HepG2 (cell line): ENCODE data around the gene ADAMTS14.

Experiments
- EP300 ChIP-seq, 3 experiments: sonication (generic) in 1 of 3; formaldehyde crosslinking in 1 of 3; IDR thresholded peaks; 2 replicates each; pipeline versions ENCODE4 v1.5.1 to v1.6.1; 2011 to 2020; ENCODE audit warnings: low read depth in 2 of 3, low read length in 2 of 3, borderline replicate concordance in 1 of 3, improper control_type of control experiment in 1 of 3, mild to moderate bottlenecking in 1 of 3, missing genetic modification reagents in 1 of 3, moderate library complexity in 1 of 3
- FOXA1 ChIP-seq, 2 experiments: fragments of 450-650 bp in 1 of 2; sonication (generic) in 1 of 2; formaldehyde crosslinking in 1 of 2; IDR thresholded peaks; 2 replicates each; pipeline versions ENCODE4 v1.4.0 to v1.6.1; 2016 to 2020; ENCODE audit warnings: missing genetic modification reagents in 1 of 2
- FOXK2 ChIP-seq: fragments of 450-650 bp; IDR thresholded peaks from 2 replicates; pipeline ENCODE4 v1.6.1; 2016
- HDAC6 ChIP-seq: fragments of 200-600 bp; sonication (generic); IDR thresholded peaks from 2 replicates; pipeline ENCODE4 v1.7.0; 2017; ENCODE audit warnings: mild to moderate bottlenecking, antibody characterized with exemption, low read length, low read depth
- HIVEP1 ChIP-seq: sonication (generic); formaldehyde crosslinking; IDR thresholded peaks from 2 replicates; pipeline ENCODE4 v1.4.0; 2020; ENCODE audit warnings: mild to moderate bottlenecking, missing genetic modification reagents
- NFRKB ChIP-seq: fragments of 450-650 bp; IDR thresholded peaks from 2 replicates; pipeline ENCODE4 v1.6.1; 2017
- RFX5 ChIP-seq: IDR thresholded peaks from 2 replicates; pipeline ENCODE4 v1.6.1; 2011; ENCODE audit warnings: low read depth, low read length, improper control_type of control experiment
- SALL2 ChIP-seq: sonication (generic); formaldehyde crosslinking; IDR thresholded peaks from 2 replicates; pipeline ENCODE4 v1.8.1; 2023; ENCODE audit warnings: mild to moderate bottlenecking, missing genetic modification reagents, inconsistent platforms
- SMC3 ChIP-seq: IDR thresholded peaks from 2 replicates; pipeline ENCODE4 v1.6.1; 2011; ENCODE audit warnings: low read length, improper control_type of control experiment
- SPEN ChIP-seq: sonication (generic); formaldehyde crosslinking; IDR thresholded peaks from 2 replicates; pipeline ENCODE4 v1.5.1; 2020; ENCODE audit warnings: low read depth, mild to moderate bottlenecking, missing genetic modification reagents
- TCF12 ChIP-seq, 2 experiments: fragments of 450-650 bp in 1 of 2; sonication (generic) in 1 of 2; formaldehyde crosslinking in 1 of 2; IDR thresholded peaks; 2 replicates each; pipeline versions ENCODE4 v1.6.1 to v1.8.0; 2017 to 2022; ENCODE audit warnings: antibody characterized with exemption in 1 of 2, mild to moderate bottlenecking in 1 of 2, missing genetic modification reagents in 1 of 2, moderate library complexity in 1 of 2
- ZBTB7A ChIP-seq: sonication (generic); formaldehyde crosslinking; IDR thresholded peaks from 2 replicates; pipeline ENCODE4 v1.8.0; 2022; ENCODE audit warnings: mild to moderate bottlenecking, missing genetic modification reagents
- TF ChIP-seq, protein P1 (sequence below): sonication (generic); formaldehyde crosslinking; IDR thresholded peaks from 2 replicates; pipeline ENCODE4 v1.5.1; 2020; ENCODE audit warnings: mild to moderate bottlenecking, missing genetic modification reagents, moderate library complexity
- TF ChIP-seq, protein P2 (sequence below): sonication (generic); formaldehyde crosslinking; IDR thresholded peaks from 2 replicates; pipeline ENCODE4 v1.5.0; 2020; ENCODE audit warnings: mild to moderate bottlenecking, missing genetic modification reagents, borderline replicate concordance

DNA sequence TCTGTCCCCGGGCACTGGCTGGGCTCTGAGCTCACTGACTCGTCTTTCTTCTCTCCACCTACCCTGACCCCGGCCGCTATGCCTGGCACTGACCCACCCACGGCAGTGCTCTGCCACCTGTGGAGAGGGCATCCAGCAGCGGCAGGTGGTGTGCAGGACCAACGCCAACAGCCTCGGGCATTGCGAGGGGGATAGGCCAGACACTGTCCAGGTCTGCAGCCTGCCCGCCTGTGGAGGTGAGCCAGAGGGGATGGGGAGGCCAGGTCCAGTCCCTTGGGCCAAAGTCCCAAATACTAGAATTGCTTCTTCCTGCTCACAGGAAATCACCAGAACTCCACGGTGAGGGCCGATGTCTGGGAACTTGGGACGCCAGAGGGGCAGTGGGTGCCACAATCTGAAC, 85.5 kb downstream of the ADAMTS14 start:
- TF ChIP-seq, protein P1, sequence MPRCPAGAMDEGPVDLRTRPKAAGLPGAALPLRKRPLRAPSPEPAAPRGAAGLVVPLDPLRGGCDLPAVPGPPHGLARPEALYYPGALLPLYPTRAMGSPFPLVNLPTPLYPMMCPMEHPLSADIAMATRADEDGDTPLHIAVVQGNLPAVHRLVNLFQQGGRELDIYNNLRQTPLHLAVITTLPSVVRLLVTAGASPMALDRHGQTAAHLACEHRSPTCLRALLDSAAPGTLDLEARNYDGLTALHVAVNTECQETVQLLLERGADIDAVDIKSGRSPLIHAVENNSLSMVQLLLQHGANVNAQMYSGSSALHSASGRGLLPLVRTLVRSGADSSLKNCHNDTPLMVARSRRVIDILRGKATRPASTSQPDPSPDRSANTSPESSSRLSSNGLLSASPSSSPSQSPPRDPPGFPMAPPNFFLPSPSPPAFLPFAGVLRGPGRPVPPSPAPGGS, result no peak
- TF ChIP-seq TCF12 (IDR thresholded peaks at IDR 0.05) (no peak), TCF12 (CRISPR knock-in tag; IDR thresholded peaks at IDR 0.05) (no peak), HIVEP1 (no peak), SMC3 (no peak), FOXA1 (IDR thresholded peaks at IDR 0.05) (no peak), FOXA1 (CRISPR knock-in tag; IDR thresholded peaks at IDR 0.05) (no peak), NFRKB (no peak), SALL2 (CRISPR knock-in tag) (no peak), FOXK2 (no peak), RFX5 (no peak), HDAC6 (no peak), ZBTB7A (CRISPR knock-in tag) (no peak), EP300 (IDR thresholded peaks at IDR 0.05; ENCODE audit: low read depth in 2 of 2, low read length in 2 of 2) (no peak), EP300 (CRISPR knock-in tag; IDR thresholded peaks at IDR 0.05; ENCODE audit: borderline replicate concordance) (no peak), SPEN (CRISPR knock-in tag) (no peak)
- TF ChIP-seq, protein P2, sequence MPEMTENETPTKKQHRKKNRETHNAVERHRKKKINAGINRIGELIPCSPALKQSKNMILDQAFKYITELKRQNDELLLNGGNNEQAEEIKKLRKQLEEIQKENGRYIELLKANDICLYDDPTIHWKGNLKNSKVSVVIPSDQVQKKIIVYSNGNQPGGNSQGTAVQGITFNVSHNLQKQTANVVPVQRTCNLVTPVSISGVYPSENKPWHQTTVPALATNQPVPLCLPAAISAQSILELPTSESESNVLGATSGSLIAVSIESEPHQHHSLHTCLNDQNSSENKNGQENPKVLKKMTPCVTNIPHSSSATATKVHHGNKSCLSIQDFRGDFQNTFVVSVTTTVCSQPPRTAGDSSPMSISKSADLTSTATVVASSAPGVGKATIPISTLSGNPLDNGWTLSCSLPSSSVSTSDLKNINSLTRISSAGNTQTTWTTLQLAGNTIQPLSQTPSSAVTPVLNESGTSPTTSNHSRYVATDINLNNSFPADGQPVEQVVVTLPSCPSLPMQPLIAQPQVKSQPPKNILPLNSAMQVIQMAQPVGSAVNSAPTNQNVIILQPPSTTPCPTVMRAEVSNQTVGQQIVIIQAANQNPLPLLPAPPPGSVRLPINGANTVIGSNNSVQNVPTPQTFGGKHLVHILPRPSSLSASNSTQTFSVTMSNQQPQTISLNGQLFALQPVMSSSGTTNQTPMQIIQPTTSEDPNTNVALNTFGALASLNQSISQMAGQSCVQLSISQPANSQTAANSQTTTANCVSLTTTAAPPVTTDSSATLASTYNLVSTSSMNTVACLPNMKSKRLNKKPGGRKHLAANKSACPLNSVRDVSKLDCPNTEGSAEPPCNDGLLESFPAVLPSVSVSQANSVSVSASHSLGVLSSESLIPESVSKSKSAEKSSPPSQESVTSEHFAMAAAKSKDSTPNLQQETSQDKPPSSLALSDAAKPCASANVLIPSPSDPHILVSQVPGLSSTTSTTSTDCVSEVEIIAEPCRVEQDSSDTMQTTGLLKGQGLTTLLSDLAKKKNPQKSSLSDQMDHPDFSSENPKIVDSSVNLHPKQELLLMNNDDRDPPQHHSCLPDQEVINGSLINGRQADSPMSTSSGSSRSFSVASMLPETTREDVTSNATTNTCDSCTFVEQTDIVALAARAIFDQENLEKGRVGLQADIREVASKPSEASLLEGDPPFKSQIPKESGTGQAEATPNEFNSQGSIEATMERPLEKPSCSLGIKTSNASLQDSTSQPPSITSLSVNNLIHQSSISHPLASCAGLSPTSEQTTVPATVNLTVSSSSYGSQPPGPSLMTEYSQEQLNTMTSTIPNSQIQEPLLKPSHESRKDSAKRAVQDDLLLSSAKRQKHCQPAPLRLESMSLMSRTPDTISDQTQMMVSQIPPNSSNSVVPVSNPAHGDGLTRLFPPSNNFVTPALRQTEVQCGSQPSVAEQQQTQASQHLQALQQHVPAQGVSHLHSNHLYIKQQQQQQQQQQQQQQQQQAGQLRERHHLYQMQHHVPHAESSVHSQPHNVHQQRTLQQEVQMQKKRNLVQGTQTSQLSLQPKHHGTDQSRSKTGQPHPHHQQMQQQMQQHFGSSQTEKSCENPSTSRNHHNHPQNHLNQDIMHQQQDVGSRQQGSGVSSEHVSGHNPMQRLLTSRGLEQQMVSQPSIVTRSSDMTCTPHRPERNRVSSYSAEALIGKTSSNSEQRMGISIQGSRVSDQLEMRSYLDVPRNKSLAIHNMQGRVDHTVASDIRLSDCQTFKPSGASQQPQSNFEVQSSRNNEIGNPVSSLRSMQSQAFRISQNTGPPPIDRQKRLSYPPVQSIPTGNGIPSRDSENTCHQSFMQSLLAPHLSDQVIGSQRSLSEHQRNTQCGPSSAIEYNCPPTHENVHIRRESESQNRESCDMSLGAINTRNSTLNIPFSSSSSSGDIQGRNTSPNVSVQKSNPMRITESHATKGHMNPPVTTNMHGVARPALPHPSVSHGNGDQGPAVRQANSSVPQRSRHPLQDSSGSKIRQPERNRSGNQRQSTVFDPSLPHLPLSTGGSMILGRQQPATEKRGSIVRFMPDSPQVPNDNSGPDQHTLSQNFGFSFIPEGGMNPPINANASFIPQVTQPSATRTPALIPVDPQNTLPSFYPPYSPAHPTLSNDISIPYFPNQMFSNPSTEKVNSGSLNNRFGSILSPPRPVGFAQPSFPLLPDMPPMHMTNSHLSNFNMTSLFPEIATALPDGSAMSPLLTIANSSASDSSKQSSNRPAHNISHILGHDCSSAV (CRISPR knock-in tag), result no peak
